GM12878 (cell line): ENCODE measurements around the gene NKAIN2.

Experiments
- ATF7 ChIP-seq: fragments of 450-650 bp; IDR thresholded peaks from 2 replicates; pipeline ENCODE4 v1.6.1; 2016; ENCODE audit warnings: low read depth, mild to moderate bottlenecking
- BACH1 ChIP-seq: fragments of 450-650 bp; IDR thresholded peaks from 2 replicates; pipeline ENCODE4 v1.6.1; 2017; ENCODE audit warnings: mild to moderate bottlenecking, borderline replicate concordance
- EGR1 ChIP-seq, 2 experiments: IDR thresholded peaks; 1 replicate in 1 of 2; 2 replicates in 1 of 2; pipeline ENCODE4 v1.6.1; 2011 to 2012; ENCODE audit warnings: low read depth in 2 of 2, low read length in 2 of 2, borderline replicate concordance in 1 of 2, mild to moderate bottlenecking in 1 of 2, moderate library complexity in 1 of 2
- ETV6 ChIP-seq, 2 experiments: fragments of 450-650 bp in 1 of 2; IDR thresholded peaks in 1 of 2; conservative IDR thresholded peaks in 1 of 2; 2 replicates each; pipeline ENCODE4 v1.6.1; 2014; ENCODE audit warnings: antibody characterized with exemption in 1 of 2, borderline replicate concordance in 1 of 2, low read depth in 1 of 2, mild to moderate bottlenecking in 1 of 2, moderate library complexity in 1 of 2
- FOS ChIP-seq: IDR thresholded peaks from 3 replicates; pipeline ENCODE4 v1.6.1; 2011; ENCODE audit warnings: borderline replicate concordance; ENCODE audit not compliant: insufficient read length; ENCODE audit errors: extremely low read depth
- SIN3A ChIP-seq: IDR thresholded peaks from 2 replicates; pipeline ENCODE4 v1.6.1; 2012; ENCODE audit warnings: low read depth, low read length, improper control_type of control experiment
- TF ChIP-seq, protein P1 (sequence below), 3 experiments: IDR thresholded peaks in 2 of 3; conservative IDR thresholded peaks in 1 of 3; 2 replicates each; pipeline ENCODE4 v1.5.1; 2011; ENCODE audit warnings: low read depth in 3 of 3, low read length in 3 of 3, mild to moderate bottlenecking in 3 of 3, control low read depth in 2 of 3, moderate library complexity in 2 of 3, inconsistent platforms in 1 of 3, mixed read lengths in 1 of 3; ENCODE audit not compliant: control insufficient read depth in 2 of 3, insufficient read depth in 1 of 3; ENCODE audit errors: extremely low read depth in 1 of 3
- TF ChIP-seq, protein P2 (sequence below): fragments of 450-650 bp; formaldehyde crosslinking; IDR thresholded peaks from 2 replicates; pipeline ENCODE4 v1.4.0; 2020; ENCODE audit warnings: mild to moderate bottlenecking, moderate library complexity
- TF ChIP-seq, protein P3 (sequence below): fragments of 450-650 bp; IDR thresholded peaks from 2 replicates; pipeline ENCODE4 v1.6.1; 2017; ENCODE audit warnings: mild to moderate bottlenecking

DNA sequence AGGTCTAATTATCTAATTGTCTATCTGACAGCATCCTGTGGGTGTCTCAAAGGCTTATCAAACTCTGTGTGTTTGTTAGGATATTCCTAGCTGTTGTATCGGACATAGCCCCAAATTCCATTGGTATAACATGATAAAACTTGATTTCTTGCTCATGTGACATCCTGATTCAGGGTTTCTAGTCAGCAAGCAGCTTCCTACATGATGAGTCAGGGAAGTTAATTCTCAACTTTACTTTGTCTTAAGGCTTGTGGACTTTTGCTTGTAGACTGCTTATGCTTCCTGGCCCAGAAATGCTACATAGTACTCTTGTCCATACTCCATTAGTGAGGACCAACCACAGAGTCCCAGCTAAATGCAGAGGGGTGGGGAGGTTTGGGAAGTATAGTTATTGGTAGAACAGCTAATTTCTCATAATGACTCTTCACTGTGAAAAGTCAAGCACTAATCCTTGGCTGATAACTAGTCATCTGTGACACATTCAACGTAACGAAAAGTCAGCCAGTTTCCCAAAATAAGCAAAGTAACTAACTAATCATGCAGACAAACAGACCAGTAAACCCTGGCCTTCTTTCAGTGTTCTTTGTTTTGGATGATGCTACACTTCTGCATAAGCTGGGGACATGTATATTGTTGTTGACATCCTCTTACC, 25.8 kb downstream of the NKAIN2 start:
- TF ChIP-seq, protein P1, sequence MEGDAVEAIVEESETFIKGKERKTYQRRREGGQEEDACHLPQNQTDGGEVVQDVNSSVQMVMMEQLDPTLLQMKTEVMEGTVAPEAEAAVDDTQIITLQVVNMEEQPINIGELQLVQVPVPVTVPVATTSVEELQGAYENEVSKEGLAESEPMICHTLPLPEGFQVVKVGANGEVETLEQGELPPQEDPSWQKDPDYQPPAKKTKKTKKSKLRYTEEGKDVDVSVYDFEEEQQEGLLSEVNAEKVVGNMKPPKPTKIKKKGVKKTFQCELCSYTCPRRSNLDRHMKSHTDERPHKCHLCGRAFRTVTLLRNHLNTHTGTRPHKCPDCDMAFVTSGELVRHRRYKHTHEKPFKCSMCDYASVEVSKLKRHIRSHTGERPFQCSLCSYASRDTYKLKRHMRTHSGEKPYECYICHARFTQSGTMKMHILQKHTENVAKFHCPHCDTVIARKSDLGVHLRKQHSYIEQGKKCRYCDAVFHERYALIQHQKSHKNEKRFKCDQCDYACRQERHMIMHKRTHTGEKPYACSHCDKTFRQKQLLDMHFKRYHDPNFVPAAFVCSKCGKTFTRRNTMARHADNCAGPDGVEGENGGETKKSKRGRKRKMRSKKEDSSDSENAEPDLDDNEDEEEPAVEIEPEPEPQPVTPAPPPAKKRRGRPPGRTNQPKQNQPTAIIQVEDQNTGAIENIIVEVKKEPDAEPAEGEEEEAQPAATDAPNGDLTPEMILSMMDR (IDR thresholded peaks at IDR 0.05 in 2 of 3, conservative IDR thresholded peaks at IDR 0.05 in 1 of 3; ENCODE audit: control insufficient read depth in 2 of 3, extremely low read depth in 1 of 3, insufficient read depth in 1 of 3, low read depth in 3 of 3, low read length in 3 of 3), result no peak
- TF ChIP-seq EGR1 (IDR thresholded peaks at IDR 0.05; ENCODE audit: borderline replicate concordance in 1 of 2, low read depth in 2 of 2, low read length in 2 of 2) (no peak), SIN3A (no peak), ETV6 (conservative IDR thresholded peaks at IDR 0.05 in 1 of 2, IDR thresholded peaks at IDR 0.05 in 1 of 2; ENCODE audit: borderline replicate concordance in 1 of 2, low read depth in 1 of 2) (no peak), ATF7 (no peak), FOS (no peak), BACH1 (no peak)
- TF ChIP-seq, protein P2, sequence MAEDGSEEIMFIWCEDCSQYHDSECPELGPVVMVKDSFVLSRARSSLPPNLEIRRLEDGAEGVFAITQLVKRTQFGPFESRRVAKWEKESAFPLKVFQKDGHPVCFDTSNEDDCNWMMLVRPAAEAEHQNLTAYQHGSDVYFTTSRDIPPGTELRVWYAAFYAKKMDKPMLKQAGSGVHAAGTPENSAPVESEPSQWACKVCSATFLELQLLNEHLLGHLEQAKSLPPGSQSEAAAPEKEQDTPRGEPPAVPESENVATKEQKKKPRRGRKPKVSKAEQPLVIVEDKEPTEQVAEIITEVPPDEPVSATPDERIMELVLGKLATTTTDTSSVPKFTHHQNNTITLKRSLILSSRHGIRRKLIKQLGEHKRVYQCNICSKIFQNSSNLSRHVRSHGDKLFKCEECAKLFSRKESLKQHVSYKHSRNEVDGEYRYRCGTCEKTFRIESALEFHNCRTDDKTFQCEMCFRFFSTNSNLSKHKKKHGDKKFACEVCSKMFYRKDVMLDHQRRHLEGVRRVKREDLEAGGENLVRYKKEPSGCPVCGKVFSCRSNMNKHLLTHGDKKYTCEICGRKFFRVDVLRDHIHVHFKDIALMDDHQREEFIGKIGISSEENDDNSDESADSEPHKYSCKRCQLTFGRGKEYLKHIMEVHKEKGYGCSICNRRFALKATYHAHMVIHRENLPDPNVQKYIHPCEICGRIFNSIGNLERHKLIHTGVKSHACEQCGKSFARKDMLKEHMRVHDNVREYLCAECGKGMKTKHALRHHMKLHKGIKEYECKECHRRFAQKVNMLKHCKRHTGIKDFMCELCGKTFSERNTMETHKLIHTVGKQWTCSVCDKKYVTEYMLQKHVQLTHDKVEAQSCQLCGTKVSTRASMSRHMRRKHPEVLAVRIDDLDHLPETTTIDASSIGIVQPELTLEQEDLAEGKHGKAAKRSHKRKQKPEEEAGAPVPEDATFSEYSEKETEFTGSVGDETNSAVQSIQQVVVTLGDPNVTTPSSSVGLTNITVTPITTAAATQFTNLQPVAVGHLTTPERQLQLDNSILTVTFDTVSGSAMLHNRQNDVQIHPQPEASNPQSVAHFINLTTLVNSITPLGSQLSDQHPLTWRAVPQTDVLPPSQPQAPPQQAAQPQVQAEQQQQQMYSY (CRISPR knock-in tag), result no peak
- TF ChIP-seq, protein P3, sequence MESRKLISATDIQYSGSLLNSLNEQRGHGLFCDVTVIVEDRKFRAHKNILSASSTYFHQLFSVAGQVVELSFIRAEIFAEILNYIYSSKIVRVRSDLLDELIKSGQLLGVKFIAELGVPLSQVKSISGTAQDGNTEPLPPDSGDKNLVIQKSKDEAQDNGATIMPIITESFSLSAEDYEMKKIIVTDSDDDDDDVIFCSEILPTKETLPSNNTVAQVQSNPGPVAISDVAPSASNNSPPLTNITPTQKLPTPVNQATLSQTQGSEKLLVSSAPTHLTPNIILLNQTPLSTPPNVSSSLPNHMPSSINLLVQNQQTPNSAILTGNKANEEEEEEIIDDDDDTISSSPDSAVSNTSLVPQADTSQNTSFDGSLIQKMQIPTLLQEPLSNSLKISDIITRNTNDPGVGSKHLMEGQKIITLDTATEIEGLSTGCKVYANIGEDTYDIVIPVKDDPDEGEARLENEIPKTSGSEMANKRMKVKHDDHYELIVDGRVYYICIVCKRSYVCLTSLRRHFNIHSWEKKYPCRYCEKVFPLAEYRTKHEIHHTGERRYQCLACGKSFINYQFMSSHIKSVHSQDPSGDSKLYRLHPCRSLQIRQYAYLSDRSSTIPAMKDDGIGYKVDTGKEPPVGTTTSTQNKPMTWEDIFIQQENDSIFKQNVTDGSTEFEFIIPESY, result no peak
